Fibroblast of lung (primary cell): ENCODE measurements around the gene CORIN.

Experiments used
- EZH2 ChIP-seq: IDR thresholded peaks from 2 replicates; pipeline ENCODE4 v1.5.1; 2012; ENCODE audit warnings: low read length, control low read depth, mild to moderate bottlenecking; ENCODE audit errors: missing control alignments
- TF ChIP-seq, protein P1 (sequence below), 2 donors: IDR thresholded peaks in 1 of 2; conservative IDR thresholded peaks in 1 of 2; 1 replicate in 1 of 2; 2 replicates in 1 of 2; pipeline ENCODE4 v1.5.1; 2011 to 2012; ENCODE audit warnings: low read length in 2 of 2, control low read depth in 1 of 2, inconsistent platforms in 1 of 2, low read depth in 1 of 2, mild to moderate bottlenecking in 1 of 2

DNA sequence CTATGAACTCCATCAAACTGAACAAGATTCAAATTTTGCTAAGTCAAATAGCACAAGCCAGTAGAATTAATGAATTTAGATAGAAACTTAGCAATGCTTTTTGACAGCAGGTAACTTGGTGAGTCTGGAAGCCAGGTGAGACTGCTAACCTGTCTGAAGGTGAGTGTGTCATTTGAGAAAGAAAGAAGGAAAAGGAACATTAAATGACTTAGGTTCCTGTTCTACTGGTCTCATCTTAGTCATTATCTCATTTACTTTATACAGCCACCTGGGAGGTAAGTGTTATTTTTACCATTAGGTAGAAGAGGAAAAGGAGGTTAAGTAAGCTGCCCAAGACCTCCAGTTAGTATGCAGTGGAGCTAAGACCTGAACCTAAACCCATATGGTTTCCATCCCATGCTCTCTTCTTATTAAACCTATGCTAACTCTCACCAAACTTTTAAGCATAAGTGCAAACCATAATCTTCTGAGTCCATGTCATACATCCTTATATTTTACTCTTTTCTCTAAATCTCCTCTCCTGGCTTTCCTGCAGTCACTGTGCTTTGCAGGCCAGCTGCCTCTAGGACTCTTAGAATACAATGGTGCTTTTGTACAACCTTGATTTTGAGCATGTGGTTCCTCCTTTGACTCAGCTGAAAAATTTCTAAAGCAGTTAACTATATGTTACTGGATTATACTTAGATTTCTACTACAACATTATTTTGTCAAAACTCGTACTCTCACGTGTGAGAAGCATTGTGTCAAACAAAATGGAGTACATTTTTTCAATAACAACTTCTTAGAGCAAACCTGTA is 284.3 kb downstream of the CORIN start:
- TF ChIP-seq, protein P1, sequence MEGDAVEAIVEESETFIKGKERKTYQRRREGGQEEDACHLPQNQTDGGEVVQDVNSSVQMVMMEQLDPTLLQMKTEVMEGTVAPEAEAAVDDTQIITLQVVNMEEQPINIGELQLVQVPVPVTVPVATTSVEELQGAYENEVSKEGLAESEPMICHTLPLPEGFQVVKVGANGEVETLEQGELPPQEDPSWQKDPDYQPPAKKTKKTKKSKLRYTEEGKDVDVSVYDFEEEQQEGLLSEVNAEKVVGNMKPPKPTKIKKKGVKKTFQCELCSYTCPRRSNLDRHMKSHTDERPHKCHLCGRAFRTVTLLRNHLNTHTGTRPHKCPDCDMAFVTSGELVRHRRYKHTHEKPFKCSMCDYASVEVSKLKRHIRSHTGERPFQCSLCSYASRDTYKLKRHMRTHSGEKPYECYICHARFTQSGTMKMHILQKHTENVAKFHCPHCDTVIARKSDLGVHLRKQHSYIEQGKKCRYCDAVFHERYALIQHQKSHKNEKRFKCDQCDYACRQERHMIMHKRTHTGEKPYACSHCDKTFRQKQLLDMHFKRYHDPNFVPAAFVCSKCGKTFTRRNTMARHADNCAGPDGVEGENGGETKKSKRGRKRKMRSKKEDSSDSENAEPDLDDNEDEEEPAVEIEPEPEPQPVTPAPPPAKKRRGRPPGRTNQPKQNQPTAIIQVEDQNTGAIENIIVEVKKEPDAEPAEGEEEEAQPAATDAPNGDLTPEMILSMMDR (conservative IDR thresholded peaks at IDR 0.05 in 1 of 2, IDR thresholded peaks at IDR 0.05 in 1 of 2; ENCODE audit: low read depth in 1 of 2, low read length in 2 of 2): no peak
- no peak for TF ChIP-seq EZH2
